Tongue (tissue), 2 donors: Measurements from ENCODE around the gene CHDH. TPM values are rescaled to one million over a fixed set of nuclear protein-coding genes. Genes with fewer than 3 reads are reported as not detected.

ENCODE experiments used
- small RNA-seq: library from RNA; depleted of rRNA; stranded (forward); fragments of <200 nt; gene quantifications from one replicate; pipeline ENCODE3, GENCODE V24; 2014; ENCODE audit warnings: low replicate concordance
- total RNA-seq: library from RNA; depleted of rRNA; stranded (reverse); fragments of >200 nt; gene quantifications from one replicate; pipeline ENCODE4 v1.2.3, GENCODE V29; 2014

CHDH gene
- total RNA-seq, 1 donor from 2014 or later: 2.6 TPM

Small RNA genes within 50 kb of the gene (small RNA-seq; reads per million reads assigned to genes)
- not detected for gene AC012467.1

Other genes starting within 250 kb of the CHDH start
- 1.0 TPM for gene IL17RB, start 149 bp upstream of the CHDH start, total RNA-seq
- gene ACTR8, start 35.7 kb upstream of the CHDH start, total RNA-seq: 35.8 TPM
- gene SELENOK, start 45.4 kb upstream of the CHDH start, total RNA-seq: 21.4 TPM